A549 (cell line): ENCODE measurements around the gene TBR1. TPM values are rescaled to one million over a fixed set of nuclear protein-coding genes. Genes with fewer than 3 reads are reported as not detected.

Experiments used
- ATAC-seq, 2 experiments: fragments of 200-7000 bp in 1 of 2; fragments of >200 bp in 1 of 2; cut with Nextera tagmentation in 1 of 2; cut with Tn5 transposase in 1 of 2; 3 replicates each; pipeline versions ENCODE4 v1.8.0 to v1.9.1; 2018 to 2020; ENCODE audit warnings: mild to moderate bottlenecking in 1 of 2, moderate library complexity in 1 of 2
- CTCF ChIA-PET: fragments of 300-600 bp; sonication (Branson Sonifier 250); formaldehyde crosslinking; extraction: SDS; loops from one replicate; lab custom pipeline; 2021; ENCODE audit warnings: antibody characterized with exemption, inconsistent platforms; lab: Yijun Ruan, JAX
- POLR2A ChIA-PET: fragments of 350-600 bp; formaldehyde crosslinking; extraction: SDS; loops from one replicate; lab custom pipeline; 2021; ENCODE audit warnings: antibody characterized with exemption, inconsistent platforms; lab: Yijun Ruan, JAX
- DNase-seq, 2 experiments: peaks; one replicate each; pipeline versions ENCODE4 v3.0.0 to v3.0.0-alpha.2; 2011 to 2016; ENCODE audit warnings: low read depth in 1 of 2, low spot score in 1 of 2
- FAIRE-seq: peaks from 2 replicates; lab custom pipeline; 2011; peaks lifted over from hg19 to GRCh38; lab: Jason Lieb, UNC
- H3K27ac ChIP-seq, 2 experiments: fragments of >200 bp; sonication (Bioruptor Twin); formaldehyde crosslinking; 3 replicates each; pipeline ENCODE4 v1.5.1; 2016 to 2017
- H3K4me1 ChIP-seq: fragments of >200 bp; sonication (Bioruptor Twin); formaldehyde crosslinking; 3 replicates; pipeline ENCODE4 v1.6.1; 2016
- H3K4me2 ChIP-seq: fragments of >200 bp; sonication (Bioruptor Twin); formaldehyde crosslinking; 3 replicates; pipeline ENCODE4 v1.6.1; 2016
- H3K4me3 ChIP-seq: fragments of >200 bp; sonication (Bioruptor Twin); formaldehyde crosslinking; 3 replicates; pipeline ENCODE4 v1.5.1; 2016
- H3K9me3 ChIP-seq: fragments of >200 bp; sonication (Bioruptor Twin); formaldehyde crosslinking; 3 replicates; pipeline ENCODE4 v1.6.1; 2016
- BHLHE40 ChIP-seq: IDR thresholded peaks from 2 replicates; pipeline ENCODE4 v1.6.1; 2012; ENCODE audit warnings: low read depth, low read length, inconsistent platforms
- CBX8 ChIP-seq: fragments of 200-600 bp; sonication (generic); IDR thresholded peaks from 2 replicates; pipeline ENCODE4 v1.6.1; 2016
- CHD2 ChIP-seq: fragments of 150-350 bp; IDR thresholded peaks from 2 replicates; pipeline ENCODE4 v1.6.1; 2014; ENCODE audit warnings: low read length; ENCODE audit not compliant: partially characterized antibody
- CHD4 ChIP-seq: fragments of 200-600 bp; sonication (generic); IDR thresholded peaks from 2 replicates; pipeline ENCODE4 v1.6.1; 2016; ENCODE audit warnings: antibody characterized with exemption, mild to moderate bottlenecking, borderline replicate concordance
- CTCF ChIP-seq: fragments of >200 bp; sonication (Bioruptor Twin); formaldehyde crosslinking; IDR thresholded peaks from 3 replicates; pipeline ENCODE4 v1.5.1; 2016
- E2F6 ChIP-seq: IDR thresholded peaks from 2 replicates; pipeline ENCODE4 v1.6.1; 2012; ENCODE audit warnings: low read depth, borderline replicate concordance
- EHF ChIP-seq: fragments of 250-450 bp; sonication (Bioruptor Pico); IDR thresholded peaks from 2 replicates; pipeline ENCODE4 v1.5.0; 2020; ENCODE audit warnings: mild to moderate bottlenecking
- EHMT2 ChIP-seq: fragments of 200-600 bp; sonication (generic); IDR thresholded peaks from 2 replicates; pipeline ENCODE4 v1.6.1; 2016; ENCODE audit warnings: antibody characterized with exemption, low read depth, mild to moderate bottlenecking, moderate library complexity
- ELK1 ChIP-seq: fragments of 150-350 bp; IDR thresholded peaks from 2 replicates; pipeline ENCODE4 v1.6.1; 2014; ENCODE audit warnings: low read depth, mild to moderate bottlenecking, low read length
- FOXS1 ChIP-seq: fragments of 250-450 bp; sonication (Bioruptor Pico); IDR thresholded peaks from 2 replicates; pipeline ENCODE4 v1.5.0; 2020; ENCODE audit warnings: mild to moderate bottlenecking, moderate library complexity
- GATA3 ChIP-seq: IDR thresholded peaks from 2 replicates; pipeline ENCODE4 v1.6.1; 2012; ENCODE audit warnings: borderline replicate concordance
- HDAC2 ChIP-seq: fragments of 200-600 bp; sonication (generic); IDR thresholded peaks from 2 replicates; pipeline ENCODE4 v1.6.1; 2016
- HEYL ChIP-seq: fragments of 250-450 bp; sonication (Bioruptor Pico); IDR thresholded peaks from 2 replicates; pipeline ENCODE4 v1.8.0; 2021; ENCODE audit warnings: mild to moderate bottlenecking, moderate library complexity
- HMGXB4 ChIP-seq: fragments of 250-450 bp; sonication (Bioruptor Pico); IDR thresholded peaks from 2 replicates; pipeline ENCODE4 v1.5.0; 2021; ENCODE audit warnings: mild to moderate bottlenecking, moderate library complexity, borderline replicate concordance
- HOXB13 ChIP-seq: fragments of 250-450 bp; sonication (Bioruptor Pico); IDR thresholded peaks from 2 replicates; pipeline ENCODE4 v1.5.0; 2020; ENCODE audit warnings: low read depth, mild to moderate bottlenecking, moderate library complexity
- HOXB5 ChIP-seq: fragments of 250-450 bp; sonication (Bioruptor Pico); IDR thresholded peaks from 2 replicates; pipeline ENCODE4 v1.5.0; 2020; ENCODE audit warnings: mild to moderate bottlenecking, moderate library complexity
- JUNB ChIP-seq: fragments of >200 bp; sonication (Bioruptor Twin); formaldehyde crosslinking; IDR thresholded peaks from 2 replicates; pipeline ENCODE4 v1.6.1; 2016
- MAX ChIP-seq: IDR thresholded peaks from 2 replicates; pipeline ENCODE4 v1.6.1; 2012
- MYC ChIP-seq: IDR thresholded peaks from 2 replicates; pipeline ENCODE4 v1.6.1; 2012; ENCODE audit warnings: mild to moderate bottlenecking, inconsistent platforms, low read length, improper control_type of control experiment, borderline replicate concordance
- POLR2A ChIP-seq: IDR thresholded peaks from 2 replicates; pipeline ENCODE4 v1.6.1; 2012; ENCODE audit warnings: mild to moderate bottlenecking, low read length
- POLR2AphosphoS2 ChIP-seq: conservative IDR thresholded peaks from 2 replicates; pipeline ENCODE4 v1.6.1; 2012; ENCODE audit warnings: low read length, improper control_type of control experiment, inconsistent platforms
- RARB ChIP-seq: fragments of 250-450 bp; sonication (Bioruptor Pico); IDR thresholded peaks from 2 replicates; pipeline ENCODE4 v1.8.0; 2021; ENCODE audit warnings: mild to moderate bottlenecking, moderate library complexity
- SMC3 ChIP-seq: fragments of >200 bp; sonication (Bioruptor Twin); formaldehyde crosslinking; IDR thresholded peaks from 3 replicates; pipeline ENCODE4 v1.6.1; 2018; ENCODE audit warnings: inconsistent platforms
- TFCP2L1 ChIP-seq: fragments of 250-450 bp; sonication (Bioruptor Pico); IDR thresholded peaks from 2 replicates; pipeline ENCODE4 v1.5.0; 2021; ENCODE audit warnings: mild to moderate bottlenecking
- ZNF302 ChIP-seq: fragments of 250-450 bp; sonication (Bioruptor Pico); IDR thresholded peaks from 2 replicates; pipeline ENCODE4 v1.9.0; 2021; ENCODE audit warnings: inconsistent platforms, mild to moderate bottlenecking, moderate library complexity
- WGBS: methylation state at CpG from one replicate; pipeline ENCODE4 v1.1.6; 2017; ENCODE audit errors: missing lambda C conversion rate; 5-methylcytosine and 5-hydroxymethylcytosine counted together
- polyA plus RNA-seq, 4 experiments: library from polyadenylated mRNA; depleted of rRNA in 3 of 4; stranded (reverse); fragments of >200 nt; fragmentation: RNase III in 1 of 4; extraction: RNeasy Plus Mini Kit Qiagen cat#74134 plus additional on column Dnase treatment in 1 of 4; gene quantifications; 2 replicates in 3 of 4; 3 replicates in 1 of 4; pipeline ENCODE4 v1.2.3, GENCODE V29; 2011 to 2017

TBR1 gene
- polyA plus RNA-seq, 2 of the 4 experiments (the other 2 are of a cell fraction), result 0.01 to 0.09 TPM

- CTCF ChIA-PET, result no interaction called here
- no peak for ATAC-seq
- Histone ChIP-seq H3K4me3 (no peak overlapping the region), H3K27ac (no peak overlapping the region), H3K4me1 (peaks cover 9% of the 10 kb centered on the region), H3K9me3 (no peaks in the 10 kb centered on the region), H3K4me2 (no peak overlapping the region)
- FAIRE-seq, result no peak
- 95% methylated on average over 3 of the region's 3 CpGs for WGBS
- no peak for TF ChIP-seq BHLHE40
- no peak for TF ChIP-seq HMGXB4 (CRISPR knock-in tag)
- TF ChIP-seq HOXB5, result no peak
- TF ChIP-seq MAX, result no peak
- TF ChIP-seq ELK1, result no peak
- no peak for TF ChIP-seq POLR2AphosphoS2
- TF ChIP-seq EHF (CRISPR knock-in tag), result no peak
- no peak for TF ChIP-seq JUNB
- TF ChIP-seq HEYL (CRISPR knock-in tag), result no peak
- no peak for TF ChIP-seq SMC3
- TF ChIP-seq, all 56 proteins: peak for 0
- DNase-seq, result no peak
- POLR2A ChIA-PET, result no interaction called here
Observed at GRCh38 chr2:161370981-161371380, 45.1 kb upstream of the TBR1 start.

- no peak for FAIRE-seq
- POLR2A ChIA-PET, result no interaction called here
- Histone ChIP-seq H3K4me3 (no peak overlapping the region), H3K4me2 (no peak overlapping the region)
- ATAC-seq, result no peak
- no peak for DNase-seq
- no peak for TF ChIP-seq FOXS1 (CRISPR knock-in tag)
- TF ChIP-seq POLR2AphosphoS2, result no peak
- TF ChIP-seq SMC3, result no peak
- TF ChIP-seq HDAC2, result no peak
- TF ChIP-seq ZNF302 (CRISPR knock-in tag), result no peak
- no peak for TF ChIP-seq MYC
- TF ChIP-seq CTCF, result no peak
- TF ChIP-seq POLR2A, result no peak
- TF ChIP-seq CHD4, result no peak
- TF ChIP-seq CBX8, result no peak
- no peak for TF ChIP-seq GATA3
- no peak for TF ChIP-seq HOXB13 (CRISPR knock-in tag)
- no peak for TF ChIP-seq TFCP2L1 (CRISPR knock-in tag)
- no peak for TF ChIP-seq EHMT2
- no peak for TF ChIP-seq CHD2
- TF ChIP-seq E2F6, result no peak
- TF ChIP-seq RARB (CRISPR knock-in tag), result no peak
- TF ChIP-seq, all 56 proteins: peak for 0
- Histone ChIP-seq H3K27ac (no peak overlapping the region), H3K9me3 (no peaks in the 10 kb centered on the region), H3K4me1 (peaks cover 9% of the 10 kb centered on the region)
- CTCF ChIA-PET, result no interaction called here
- WGBS, result 14% methylated on average over 1 of the region's 1 CpG
Observed at GRCh38 chr2:161371869-161372268, 44.2 kb upstream of the TBR1 start.
